GM12891 (cell line): ENCODE results near the gene POLD1.

Experiments used
- POLR2A ChIP-seq: IDR thresholded peaks from 2 replicates; pipeline ENCODE4 v1.6.1; 2011; ENCODE audit warnings: low read depth, low read length, control low read depth
- POLR2AphosphoS5 ChIP-seq: IDR thresholded peaks from 2 replicates; pipeline ENCODE4 v1.6.1; 2011; ENCODE audit warnings: low read depth, low read length, control low read depth
- POU2F2 ChIP-seq: IDR thresholded peaks from 2 replicates; pipeline ENCODE4 v1.6.1; 2011; ENCODE audit warnings: low read depth, mild to moderate bottlenecking, control low read depth, low read length, moderate library complexity
- SPI1 ChIP-seq: IDR thresholded peaks from 2 replicates; pipeline ENCODE4 v1.6.1; 2011; ENCODE audit warnings: low read depth, low read length, control low read depth
- TAF1 ChIP-seq: IDR thresholded peaks from 2 replicates; pipeline ENCODE4 v1.6.1; 2011; ENCODE audit warnings: low read depth, low read length, control low read depth

- no peak for TF ChIP-seq POLR2A
- TF ChIP-seq POLR2AphosphoS5: no peak
- no peak for TF ChIP-seq TAF1
- no peak for TF ChIP-seq POU2F2
- TF ChIP-seq SPI1: 0 out of 2 replicates have a peak, but pooled peaks have one; percentile 41
Measured at GRCh38 chr19:50427997-50428425, 43.9 kb downstream of the POLD1 start.
